ENCODE results near the gene PRRC1. TPM values are rescaled to one million over a fixed set of nuclear protein-coding genes. Genes with fewer than 3 reads are reported as not detected.

The PRRC1 gene
- total and polyA plus RNA-seq, 5 donors, result 13.9 to 33.9 (median 29.7) TPM

GRCh38 chr5:127581450-127581849 lies 64.0 kb downstream of the PRRC1 start:
- WGBS, result over 99% methylated on average over 2 of the region's 2 CpGs
- H3K27ac ChIP-seq (ENCODE audit: low read length), result no peak overlapping the region
- no peaks in the 10 kb centered on the region for H3K27me3 ChIP-seq (ENCODE audit: control insufficient read depth, insufficient read depth)
- H3K9me3 ChIP-seq (ENCODE audit: control insufficient read depth, low read length), result no peaks in the 10 kb centered on the region
- intact Hi-C loops (cut with DNase I), result no loop called here
- ATAC-seq (no peak), DNase-seq (no peak)
- H3K4me1 ChIP-seq (ENCODE audit: control insufficient read depth, insufficient read depth, low read length), result no peaks in the 10 kb centered on the region
- H3K4me3 ChIP-seq (ENCODE audit: low read length), result no peak overlapping the region

GRCh38 chr5:127582773-127583370 lies 65.4 kb downstream of the PRRC1 start:
- ATAC-seq, result peak in 1 of 2 donors; percentile 56
- intact Hi-C loops (cut with DNase I), result no loop called here
- no peak for DNase-seq
- H3K27me3 ChIP-seq (ENCODE audit: control insufficient read depth, insufficient read depth), result no peaks in the 10 kb centered on the region
- WGBS, result 55% methylated on average over 3 of the region's 3 CpGs
- H3K27ac ChIP-seq (ENCODE audit: low read length), result no peak overlapping the region
- no peak overlapping the region for H3K4me3 ChIP-seq (ENCODE audit: low read length)
- H3K4me1 ChIP-seq (ENCODE audit: control insufficient read depth, insufficient read depth, low read length), result no peaks in the 10 kb centered on the region
- H3K9me3 ChIP-seq (ENCODE audit: control insufficient read depth, low read length), result no peaks in the 10 kb centered on the region

GRCh38 chr5:127583866-127584265 lies 66.4 kb downstream of the PRRC1 start:
- intact Hi-C loops (cut with DNase I), result no loop called here
- H3K27ac ChIP-seq (ENCODE audit: low read length), result no peak overlapping the region
- H3K27me3 ChIP-seq (ENCODE audit: control insufficient read depth, insufficient read depth), result no peaks in the 10 kb centered on the region
- H3K4me1 ChIP-seq (ENCODE audit: control insufficient read depth, insufficient read depth, low read length), result no peaks in the 10 kb centered on the region
- no peaks in the 10 kb centered on the region for H3K9me3 ChIP-seq (ENCODE audit: control insufficient read depth, low read length)
- ATAC-seq, result no peak
- H3K4me3 ChIP-seq (ENCODE audit: low read length), result no peak overlapping the region
- DNase-seq, result no peak
- WGBS, result 85% methylated on average over 1 of the region's 1 CpG

GRCh38 chr5:127585661-127586060 lies 68.2 kb downstream of the PRRC1 start:
- H3K27ac ChIP-seq (ENCODE audit: low read length), result no peak overlapping the region
- WGBS, result 65% methylated on average over 3 of the region's 3 CpGs
- DNase-seq (no peak), ATAC-seq (no peak)
- H3K9me3 ChIP-seq (ENCODE audit: control insufficient read depth, low read length), result no peaks in the 10 kb centered on the region
- no peaks in the 10 kb centered on the region for H3K27me3 ChIP-seq (ENCODE audit: control insufficient read depth, insufficient read depth)
- no peak overlapping the region for H3K4me3 ChIP-seq (ENCODE audit: low read length)
- H3K4me1 ChIP-seq (ENCODE audit: control insufficient read depth, insufficient read depth, low read length), result no peaks in the 10 kb centered on the region
- intact Hi-C loops (cut with DNase I), result no loop called here

GRCh38 chr5:127586066-127586770 lies 68.8 kb downstream of the PRRC1 start:
- no peaks in the 10 kb centered on the region for H3K9me3 ChIP-seq (ENCODE audit: control insufficient read depth, low read length)
- ATAC-seq (no peak), DNase-seq (no peak)
- intact Hi-C loops (cut with DNase I), result no loop called here
- H3K27ac ChIP-seq (ENCODE audit: low read length), result no peak overlapping the region
- H3K4me1 ChIP-seq (ENCODE audit: control insufficient read depth, insufficient read depth, low read length), result no peaks in the 10 kb centered on the region
- H3K27me3 ChIP-seq (ENCODE audit: control insufficient read depth, insufficient read depth), result no peaks in the 10 kb centered on the region
- 65% methylated on average over 5 of the region's 5 CpGs for WGBS
- no peak overlapping the region for H3K4me3 ChIP-seq (ENCODE audit: low read length)

GRCh38 chr5:127586811-127587210 lies 69.4 kb downstream of the PRRC1 start:
- Histone ChIP-seq H3K4me1 (ENCODE audit: control insufficient read depth, insufficient read depth, low read length) (no peaks in the 10 kb centered on the region), H3K9me3 (ENCODE audit: control insufficient read depth, low read length) (no peaks in the 10 kb centered on the region), H3K27ac (ENCODE audit: low read length) (no peak overlapping the region), H3K27me3 (ENCODE audit: control insufficient read depth, insufficient read depth) (no peaks in the 10 kb centered on the region), H3K4me3 (ENCODE audit: low read length) (no peak overlapping the region)
- DNase-seq (no peak), ATAC-seq (no peak)
- intact Hi-C loops (cut with DNase I), result no loop called here

GRCh38 chr5:127587246-127587917 lies 69.9 kb downstream of the PRRC1 start:
- ATAC-seq, result no peak
- Histone ChIP-seq H3K4me1 (ENCODE audit: control insufficient read depth, insufficient read depth, low read length) (no peaks in the 10 kb centered on the region), H3K27ac (ENCODE audit: low read length) (no peak overlapping the region), H3K27me3 (ENCODE audit: control insufficient read depth, insufficient read depth) (no peaks in the 10 kb centered on the region), H3K9me3 (ENCODE audit: control insufficient read depth, low read length) (no peaks in the 10 kb centered on the region), H3K4me3 (ENCODE audit: low read length) (no peak overlapping the region)
- WGBS, result 76% methylated on average over 4 of the region's 4 CpGs
- intact Hi-C loops (cut with DNase I), result no loop called here
- no peak for DNase-seq

GRCh38 chr5:127588368-127588767 lies 70.9 kb downstream of the PRRC1 start:
- no peak for ATAC-seq
- Histone ChIP-seq H3K4me3 (ENCODE audit: low read length) (no peak overlapping the region), H3K4me1 (ENCODE audit: control insufficient read depth, insufficient read depth, low read length) (no peaks in the 10 kb centered on the region), H3K27ac (ENCODE audit: low read length) (no peak overlapping the region), H3K27me3 (ENCODE audit: control insufficient read depth, insufficient read depth) (no peaks in the 10 kb centered on the region), H3K9me3 (ENCODE audit: control insufficient read depth, low read length) (no peaks in the 10 kb centered on the region)
- DNase-seq, result no peak
- WGBS, result 78% methylated on average over 1 of the region's 1 CpG
- intact Hi-C loops (cut with DNase I), result no loop called here

- no peak overlapping the region for H3K27ac ChIP-seq (ENCODE audit: low read length)
- WGBS, result 65% methylated on average over 12 of the region's 12 CpGs
- DNase-seq (peak in 1 of 3 donors; percentile 25), ATAC-seq (no peak)
- no peak overlapping the region for H3K4me3 ChIP-seq (ENCODE audit: low read length)
- H3K4me1 ChIP-seq (ENCODE audit: control insufficient read depth, insufficient read depth, low read length), result no peaks in the 10 kb centered on the region
- H3K9me3 ChIP-seq (ENCODE audit: control insufficient read depth, low read length), result no peaks in the 10 kb centered on the region
- intact Hi-C loops (cut with DNase I), result no loop called here
- no peaks in the 10 kb centered on the region for H3K27me3 ChIP-seq (ENCODE audit: control insufficient read depth, insufficient read depth)
These were observed 72.0 kb downstream of the PRRC1 start for GRCh38 chr5:127589309-127590030.

GRCh38 chr5:127590156-127590722 lies 72.8 kb downstream of the PRRC1 start:
- ATAC-seq, result no peak

More at GRCh38 chr5:127590156-127590722, 72.8 kb downstream of the PRRC1 start:
- intact Hi-C loops (cut with DNase I), result no loop called here
- Histone ChIP-seq H3K27ac (ENCODE audit: low read length) (no peak overlapping the region), H3K4me3 (ENCODE audit: low read length) (no peak overlapping the region), H3K27me3 (ENCODE audit: control insufficient read depth, insufficient read depth) (no peaks in the 10 kb centered on the region), H3K4me1 (ENCODE audit: control insufficient read depth, insufficient read depth, low read length) (no peaks in the 10 kb centered on the region), H3K9me3 (ENCODE audit: control insufficient read depth, low read length) (no peaks in the 10 kb centered on the region)
- WGBS, result 49% methylated on average over 6 of the region's 6 CpGs
- no peak for DNase-seq
